Lower leg skin (tissue), 3 donors: ENCODE data around the gene SLC27A6.

Source experiments
- POLR2A ChIP-seq, 2 donors: fragments of 450-650 bp; IDR thresholded peaks; one replicate each; pipeline ENCODE4 v1.6.1; 2016 to 2017; ENCODE audit warnings: antibody characterized with exemption in 2 of 2, mild to moderate bottlenecking in 1 of 2, moderate library complexity in 1 of 2
- TF ChIP-seq, protein P1 (sequence below), 3 donors: fragments of 450-650 bp; IDR thresholded peaks; one replicate each; pipeline ENCODE4 v1.5.1; 2016; ENCODE audit warnings: antibody characterized with exemption in 3 of 3, mild to moderate bottlenecking in 3 of 3, moderate library complexity in 2 of 3

DNA sequence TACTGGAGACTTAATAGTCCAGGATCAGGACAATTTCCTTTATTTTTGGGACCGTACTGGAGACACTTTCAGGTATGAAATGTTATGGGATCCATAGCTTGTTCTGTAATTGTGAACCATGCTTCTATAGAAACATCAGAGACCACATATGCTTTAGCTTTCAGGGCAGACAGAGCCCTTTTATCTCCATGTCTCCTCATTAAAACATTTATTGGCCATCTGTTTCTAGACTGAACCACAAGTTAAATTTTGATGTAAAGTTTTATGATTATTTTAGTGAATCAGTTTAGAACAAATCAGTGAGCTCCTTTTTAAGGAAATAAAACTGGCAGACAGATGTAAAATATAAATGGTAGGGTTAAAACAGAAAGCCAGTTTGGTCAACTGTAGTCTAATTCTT is 62.0 kb downstream of the SLC27A6 start:
- TF ChIP-seq POLR2A (IDR thresholded peaks at IDR 0.05), result no peak
- TF ChIP-seq, protein P1, sequence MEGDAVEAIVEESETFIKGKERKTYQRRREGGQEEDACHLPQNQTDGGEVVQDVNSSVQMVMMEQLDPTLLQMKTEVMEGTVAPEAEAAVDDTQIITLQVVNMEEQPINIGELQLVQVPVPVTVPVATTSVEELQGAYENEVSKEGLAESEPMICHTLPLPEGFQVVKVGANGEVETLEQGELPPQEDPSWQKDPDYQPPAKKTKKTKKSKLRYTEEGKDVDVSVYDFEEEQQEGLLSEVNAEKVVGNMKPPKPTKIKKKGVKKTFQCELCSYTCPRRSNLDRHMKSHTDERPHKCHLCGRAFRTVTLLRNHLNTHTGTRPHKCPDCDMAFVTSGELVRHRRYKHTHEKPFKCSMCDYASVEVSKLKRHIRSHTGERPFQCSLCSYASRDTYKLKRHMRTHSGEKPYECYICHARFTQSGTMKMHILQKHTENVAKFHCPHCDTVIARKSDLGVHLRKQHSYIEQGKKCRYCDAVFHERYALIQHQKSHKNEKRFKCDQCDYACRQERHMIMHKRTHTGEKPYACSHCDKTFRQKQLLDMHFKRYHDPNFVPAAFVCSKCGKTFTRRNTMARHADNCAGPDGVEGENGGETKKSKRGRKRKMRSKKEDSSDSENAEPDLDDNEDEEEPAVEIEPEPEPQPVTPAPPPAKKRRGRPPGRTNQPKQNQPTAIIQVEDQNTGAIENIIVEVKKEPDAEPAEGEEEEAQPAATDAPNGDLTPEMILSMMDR (IDR thresholded peaks at IDR 0.05), result no peak
